ENCODE results near the gene C5orf47. TPM values are rescaled to one million over a fixed set of nuclear protein-coding genes. Genes with fewer than 3 reads are reported as not detected.

The C5orf47 gene
- total RNA-seq, 4 donors from 2014 or later = not detected

GRCh38 chr5:173945160-173945559 lies 43.8 kb upstream of the C5orf47 start:
- H3K4me1 ChIP-seq = peaks cover 0 to 12% (median 5%) of the 10 kb centered on the region in 3 donors
- no peaks in the 10 kb centered on the region for H3K9me3 ChIP-seq
- no peaks in the 10 kb centered on the region for H3K27me3 ChIP-seq
- intact Hi-C loops (cut with DNase I) = no loop called here
- no peak for TF ChIP-seq CTCF (IDR thresholded peaks at IDR 0.05)
- no peak for TF ChIP-seq POLR2A (IDR thresholded peaks at IDR 0.05)
- 75 to 86% methylated on average over 2 of the region's 2 CpGs for WGBS, 2 donors
- peaks cover 0 to 60% (median 10%) of the 10 kb centered on the region in 3 donors for H3K36me3 ChIP-seq
- H3K4me3 ChIP-seq = no peak overlapping the region
- DNase-seq = no peak
- no peak overlapping the region for H3K27ac ChIP-seq

GRCh38 chr5:173946323-173946722 lies 42.6 kb upstream of the C5orf47 start:
- Histone ChIP-seq H3K27ac (no peak overlapping the region), H3K4me3 (no peak overlapping the region), H3K4me1 (peaks cover 0 to 12% (median 5%) of the 10 kb centered on the region in 3 donors), H3K36me3 (peaks cover 0 to 72% (median 16%) of the 10 kb centered on the region in 3 donors), H3K27me3 (no peaks in the 10 kb centered on the region), H3K9me3 (no peaks in the 10 kb centered on the region)
- WGBS, 2 donors = 97% methylated on average over 2 of the region's 2 CpGs
- no peak for TF ChIP-seq CTCF (IDR thresholded peaks at IDR 0.05)
- TF ChIP-seq POLR2A (IDR thresholded peaks at IDR 0.05) = no peak
- DNase-seq = no peak
- intact Hi-C loops (cut with DNase I) = no loop called here

- no peaks in the 10 kb centered on the region for H3K9me3 ChIP-seq
- no peak overlapping the region for H3K27ac ChIP-seq
- TF ChIP-seq POLR2A (IDR thresholded peaks at IDR 0.05) = no peak
- no peak for TF ChIP-seq CTCF (IDR thresholded peaks at IDR 0.05)
- H3K27me3 ChIP-seq = no peaks in the 10 kb centered on the region
- peaks cover 0 to 100% (median 22%) of the 10 kb centered on the region in 3 donors for H3K36me3 ChIP-seq
- intact Hi-C loops (cut with DNase I) = no loop called here
- 67 to 80% methylated on average over 2 of the region's 2 CpGs for WGBS, 2 donors
- H3K4me1 ChIP-seq = no peaks in the 10 kb centered on the region
- no peak for DNase-seq
- no peak overlapping the region for H3K4me3 ChIP-seq
Measured at GRCh38 chr5:173950829-173951228, 38.1 kb upstream of the C5orf47 start.

GRCh38 chr5:173953528-173954090 lies 35.4 kb upstream of the C5orf47 start:
- TF ChIP-seq CTCF (IDR thresholded peaks at IDR 0.05) (no peak), POLR2A (IDR thresholded peaks at IDR 0.05) (no peak)
- no peak for DNase-seq
- Histone ChIP-seq H3K27me3 (no peaks in the 10 kb centered on the region), H3K36me3 (peaks cover 5 to 99% (median 16%) of the 10 kb centered on the region in 3 donors), H3K9me3 (no peaks in the 10 kb centered on the region), H3K27ac (no peak overlapping the region), H3K4me3 (no peak overlapping the region), H3K4me1 (no peaks in the 10 kb centered on the region)
- WGBS, 2 donors = 70 to 80% methylated on average over 5 of the region's 5 CpGs
- intact Hi-C loops (cut with DNase I) = no loop called here

GRCh38 chr5:173954671-173955521 lies 34.1 kb upstream of the C5orf47 start:
- Histone ChIP-seq H3K4me1 (no peaks in the 10 kb centered on the region), H3K4me3 (no peak overlapping the region), H3K36me3 (peaks cover 5 to 86% (median 15%) of the 10 kb centered on the region in 3 donors), H3K9me3 (no peaks in the 10 kb centered on the region), H3K27me3 (no peaks in the 10 kb centered on the region), H3K27ac (peak overlapping the region in 1 of 4 donors; percentile 5)
- no peak for TF ChIP-seq CTCF (IDR thresholded peaks at IDR 0.05)
- DNase-seq = no peak
- intact Hi-C loops (cut with DNase I) = no loop called here
- WGBS, 2 donors = 77 to 88% methylated on average over 6 of the region's 6 CpGs

All from esophagus squamous epithelium (tissue), 5 donors.